GM10847 (cell line): ENCODE results near the gene DIS3L.

Experiments
- POLR2A ChIP-seq: IDR thresholded peaks from 2 replicates; pipeline ENCODE4 v1.6.1; 2011; ENCODE audit not compliant: insufficient read length; ENCODE audit errors: extremely low read depth

Gene DIS3L

GRCh38 chr15:66294157-66294931, 976 bp downstream of the DIS3L start:
- no peak for TF ChIP-seq POLR2A

GRCh38 chr15:66294932-66295235, 1.5 kb downstream of the DIS3L start:
- no peak for TF ChIP-seq POLR2A

DNA sequence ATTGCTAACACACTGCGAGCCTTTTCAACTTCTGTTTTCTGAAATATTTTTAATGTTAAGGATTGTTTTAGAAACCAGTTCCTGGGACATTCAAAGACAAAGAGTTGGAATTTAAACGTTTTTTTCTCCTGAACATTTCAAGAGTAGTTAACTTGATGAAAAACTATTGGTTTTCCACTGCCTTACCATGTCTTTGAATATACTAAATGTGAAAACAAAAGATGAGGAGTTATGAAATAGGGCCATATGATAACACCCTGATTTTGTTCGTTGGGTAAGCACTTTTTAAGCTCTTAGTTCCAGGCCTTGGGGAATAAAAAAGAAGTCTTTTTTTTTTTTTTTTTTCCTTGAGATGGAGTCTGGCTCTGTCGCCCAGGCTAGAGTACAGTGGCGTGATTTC, 2.8 kb downstream of the DIS3L start:
- no peak for TF ChIP-seq POLR2A

DNA sequence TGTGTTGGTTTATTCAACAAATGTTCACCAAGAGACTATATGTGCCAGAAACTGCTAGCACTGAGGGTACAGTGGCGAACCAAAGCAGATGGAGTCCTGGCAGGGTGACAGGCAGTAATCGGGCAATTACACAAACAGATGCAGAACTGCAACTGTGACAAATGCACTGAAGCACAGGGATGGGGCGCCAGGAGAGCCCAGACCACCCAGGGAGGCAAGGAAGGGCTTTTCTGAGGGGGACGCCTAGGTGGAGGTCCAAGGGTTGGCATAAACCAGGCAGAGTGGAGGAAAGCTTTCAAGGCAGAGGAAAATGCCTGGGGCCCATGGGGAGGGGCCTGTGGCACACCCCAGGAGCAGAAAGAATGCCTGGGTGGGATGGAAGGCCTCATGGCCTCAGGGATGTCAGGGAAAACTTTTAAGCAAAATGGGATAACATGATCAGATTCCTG, 5.5 kb downstream of the DIS3L start:
- TF ChIP-seq POLR2A, result no peak

DNA sequence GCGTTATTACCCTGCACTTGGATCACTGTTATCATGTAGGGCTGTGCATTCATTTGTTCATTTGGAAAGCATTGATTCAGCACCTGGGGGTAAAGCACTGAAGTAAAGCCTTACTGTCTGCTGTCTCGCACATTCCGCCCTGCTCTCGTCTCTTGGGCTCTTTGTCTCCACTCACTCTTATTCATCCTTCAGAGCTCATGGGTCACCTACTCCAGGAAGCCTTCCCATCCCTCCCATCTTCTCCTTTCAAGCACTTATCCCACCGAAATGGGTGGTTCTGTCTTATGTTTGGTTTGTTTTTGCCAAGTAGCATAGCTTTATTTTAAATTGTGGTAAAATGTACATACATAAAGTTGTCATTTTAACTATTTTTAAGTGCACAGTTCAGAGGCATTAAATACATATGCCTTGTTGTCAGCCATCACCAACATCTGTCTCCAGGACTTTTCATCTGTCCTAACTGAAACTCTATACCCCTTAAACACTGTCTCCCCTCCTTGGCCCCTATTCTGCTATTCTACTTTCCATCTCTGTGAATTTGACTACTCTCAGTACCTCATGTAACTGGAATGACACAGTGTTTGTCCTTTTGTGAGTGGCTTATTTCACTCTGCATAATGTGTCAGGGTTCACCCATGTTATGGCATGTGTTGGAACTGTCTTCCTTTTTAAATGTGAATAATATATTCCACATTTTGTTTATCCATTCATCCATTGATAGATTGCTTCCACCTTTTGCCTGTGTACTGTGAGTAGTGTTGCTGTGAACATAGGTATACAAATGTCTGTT, 9.3 kb downstream of the DIS3L start:
- no peak for TF ChIP-seq POLR2A

DNA sequence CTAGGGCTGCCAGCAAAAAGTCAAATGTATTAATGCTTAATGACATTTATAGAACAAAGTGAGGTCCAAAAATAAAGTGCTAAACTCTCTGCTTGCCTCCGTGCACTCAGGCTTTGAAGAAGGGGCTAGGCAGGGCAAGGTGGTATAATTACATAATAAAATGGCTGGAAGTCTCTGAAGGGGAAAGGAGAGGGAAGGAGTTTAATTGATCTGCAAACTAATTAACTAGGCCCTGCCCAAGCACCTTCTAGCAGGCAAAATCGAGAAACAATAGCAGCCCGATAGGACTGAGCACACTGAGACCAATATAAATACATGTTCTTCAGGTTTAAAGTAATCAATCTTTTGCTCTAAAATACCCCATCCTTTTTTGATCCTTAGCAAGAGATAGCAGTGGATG, 13.0 kb downstream of the DIS3L start:
- TF ChIP-seq POLR2A, result no peak

DNA sequence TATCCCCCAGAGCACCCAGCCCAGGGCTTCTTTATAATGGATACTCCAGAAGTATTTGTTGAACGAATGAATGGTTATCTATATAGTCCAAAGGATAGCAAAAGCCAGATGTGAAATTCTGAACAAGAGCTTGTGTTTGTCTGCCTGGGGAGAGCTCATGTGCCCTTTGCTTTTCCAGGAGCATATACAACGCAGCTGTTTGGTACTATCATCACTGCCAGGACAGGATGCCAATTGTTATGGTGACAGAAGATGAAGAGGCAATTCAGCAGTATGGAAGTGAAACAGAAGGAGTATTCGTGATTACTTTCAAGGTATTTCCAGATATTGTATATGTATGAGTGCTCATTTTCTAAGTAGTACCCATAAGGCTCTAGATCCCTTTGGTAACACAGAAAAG, 15.2 kb downstream of the DIS3L start:
- no peak for TF ChIP-seq POLR2A

DNA sequence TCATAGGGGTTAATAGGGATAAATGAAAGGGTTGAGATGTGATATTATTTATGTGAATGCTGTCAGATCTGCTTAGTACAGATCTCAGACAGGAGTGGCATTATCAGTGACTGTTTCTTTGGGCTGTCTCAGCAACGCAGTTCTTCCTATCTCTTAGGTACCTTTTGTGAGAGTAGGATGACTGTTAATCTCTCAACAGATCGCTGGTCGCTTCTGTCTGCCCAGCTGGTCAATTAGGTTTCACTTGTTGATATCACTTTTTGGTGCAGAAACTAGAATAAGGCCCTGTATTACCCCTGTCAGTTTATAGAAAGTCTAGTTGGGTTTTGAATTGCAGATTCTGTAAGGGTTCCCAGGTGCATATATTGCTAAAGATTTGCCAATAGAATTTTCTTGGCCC, 16.5 kb downstream of the DIS3L start:
- no peak for TF ChIP-seq POLR2A

DNA sequence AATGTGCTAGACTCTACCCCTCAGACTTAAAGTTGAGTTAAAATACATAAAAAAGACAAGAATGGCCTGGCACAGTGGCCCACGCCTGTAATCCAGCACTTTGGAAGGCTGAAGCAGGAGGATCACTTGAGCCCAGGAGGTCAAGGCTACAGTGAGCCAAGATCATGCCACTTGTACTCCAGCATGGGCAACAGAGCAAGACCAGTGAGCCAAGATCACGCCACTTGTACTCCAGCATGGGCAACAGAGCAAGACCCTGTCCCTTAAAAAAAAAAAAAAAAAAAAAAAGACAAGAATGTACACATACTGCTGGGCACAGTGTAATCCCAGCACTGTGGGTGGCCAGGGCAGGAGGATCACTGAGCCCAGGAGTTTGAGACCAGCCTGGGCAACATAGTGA, 17.4 kb downstream of the DIS3L start:
- TF ChIP-seq POLR2A, result no peak

DNA sequence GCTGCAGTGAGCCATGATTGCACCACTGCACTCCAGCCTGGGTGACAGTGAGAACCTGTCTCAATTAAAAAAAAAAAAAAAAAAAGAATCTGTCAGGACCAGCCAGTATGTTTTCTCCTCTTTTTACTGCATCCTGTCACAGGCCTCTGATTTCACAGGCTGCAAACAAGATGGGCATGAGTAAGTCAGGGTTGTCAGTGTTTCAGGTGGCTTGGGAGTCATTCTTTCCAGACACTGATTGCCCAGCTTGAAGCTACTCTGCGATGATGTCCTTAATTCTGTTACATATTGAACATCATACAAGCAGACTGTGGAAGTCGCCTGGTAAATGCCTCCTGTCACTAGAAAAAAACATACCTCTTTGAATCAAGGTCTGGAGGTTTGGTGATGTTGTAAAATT, 18.8 kb downstream of the DIS3L start:
- TF ChIP-seq POLR2A, result no peak

GRCh38 chr15:66323312-66323928, 30.1 kb downstream of the DIS3L start:
- TF ChIP-seq POLR2A, result no peak

DNA sequence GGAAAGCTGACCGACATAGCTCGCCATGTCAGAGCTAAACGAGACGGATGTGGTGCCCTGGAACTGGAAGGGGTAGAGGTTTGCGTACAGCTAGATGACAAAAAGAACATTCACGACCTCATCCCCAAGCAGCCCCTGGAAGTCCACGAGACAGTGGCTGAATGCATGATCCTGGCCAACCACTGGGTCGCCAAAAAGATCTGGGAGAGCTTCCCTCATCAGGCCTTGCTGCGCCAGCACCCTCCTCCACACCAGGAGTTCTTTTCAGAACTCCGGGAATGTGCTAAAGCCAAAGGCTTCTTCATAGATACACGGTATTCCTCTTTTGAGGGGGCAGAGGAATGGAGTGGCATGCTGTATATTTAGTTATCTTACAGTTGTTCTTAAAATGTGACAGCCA, 32.7 kb downstream of the DIS3L start:
- TF ChIP-seq POLR2A, result no peak

DNA sequence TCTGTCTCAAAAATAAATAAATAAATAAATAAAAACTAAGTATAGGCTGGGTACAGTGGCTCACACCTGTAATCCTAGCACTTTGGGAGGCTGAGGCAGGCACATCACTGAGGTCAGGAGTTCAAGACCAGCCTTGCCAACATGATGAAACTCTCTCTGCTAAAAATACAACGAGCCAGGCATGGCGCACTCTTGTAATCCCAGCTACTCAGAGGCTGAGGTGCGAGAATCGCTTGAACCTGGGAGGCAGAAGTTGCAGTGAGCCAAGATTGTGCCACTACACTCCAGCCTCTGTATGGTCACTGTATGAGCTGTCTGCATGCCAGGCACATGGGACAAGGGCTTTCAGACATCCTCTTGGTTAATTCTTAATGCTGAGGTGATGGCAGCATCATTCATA, 34.4 kb downstream of the DIS3L start:
- no peak for TF ChIP-seq POLR2A

DNA sequence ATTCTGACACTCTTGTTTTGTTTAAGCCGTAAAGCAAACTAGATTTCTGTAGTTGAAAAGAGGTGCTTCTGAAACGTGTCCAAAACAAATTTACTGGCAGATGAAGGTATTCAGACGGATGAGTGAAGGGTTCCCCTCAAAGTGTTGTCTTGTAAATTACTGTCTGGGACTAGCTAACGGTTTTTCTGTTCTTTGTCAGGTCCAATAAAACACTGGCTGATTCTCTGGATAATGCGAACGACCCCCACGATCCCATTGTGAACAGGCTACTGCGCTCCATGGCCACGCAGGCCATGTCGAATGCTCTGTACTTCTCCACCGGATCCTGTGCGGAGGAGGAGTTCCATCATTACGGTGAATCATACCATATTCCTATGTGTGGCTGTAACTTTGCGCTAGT, 35.4 kb downstream of the DIS3L start:
- no peak for TF ChIP-seq POLR2A

GRCh38 chr15:66356077-66356358, 62.6 kb downstream of the DIS3L start:
- TF ChIP-seq POLR2A, result no peak
